ENCODE measurements around the gene DYNC1I1.

DNA sequence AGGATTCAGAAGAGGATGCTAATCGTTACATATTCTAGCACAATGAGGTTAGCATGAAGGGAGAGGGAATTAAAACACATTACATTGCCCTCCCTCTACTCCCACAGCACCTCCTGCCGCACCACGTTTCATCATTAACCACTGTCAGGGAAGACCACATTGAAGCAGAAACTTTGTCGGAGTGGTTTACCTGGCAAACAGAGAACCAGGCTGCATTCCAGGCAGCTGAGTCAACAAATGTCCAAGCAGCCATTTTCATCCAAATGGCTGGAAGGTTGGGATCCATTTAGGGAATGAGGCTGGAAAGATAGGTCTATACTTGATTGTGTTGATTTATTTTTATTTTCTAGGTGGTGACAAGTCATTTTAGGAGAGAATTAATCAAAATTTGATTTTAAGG, 273.6 kb downstream of the DYNC1I1 start:
- TF ChIP-seq POLR2AphosphoS5 (IDR thresholded peaks at IDR 0.05; ENCODE audit: low read depth, low read length) = no peak
- TF ChIP-seq, protein P1, sequence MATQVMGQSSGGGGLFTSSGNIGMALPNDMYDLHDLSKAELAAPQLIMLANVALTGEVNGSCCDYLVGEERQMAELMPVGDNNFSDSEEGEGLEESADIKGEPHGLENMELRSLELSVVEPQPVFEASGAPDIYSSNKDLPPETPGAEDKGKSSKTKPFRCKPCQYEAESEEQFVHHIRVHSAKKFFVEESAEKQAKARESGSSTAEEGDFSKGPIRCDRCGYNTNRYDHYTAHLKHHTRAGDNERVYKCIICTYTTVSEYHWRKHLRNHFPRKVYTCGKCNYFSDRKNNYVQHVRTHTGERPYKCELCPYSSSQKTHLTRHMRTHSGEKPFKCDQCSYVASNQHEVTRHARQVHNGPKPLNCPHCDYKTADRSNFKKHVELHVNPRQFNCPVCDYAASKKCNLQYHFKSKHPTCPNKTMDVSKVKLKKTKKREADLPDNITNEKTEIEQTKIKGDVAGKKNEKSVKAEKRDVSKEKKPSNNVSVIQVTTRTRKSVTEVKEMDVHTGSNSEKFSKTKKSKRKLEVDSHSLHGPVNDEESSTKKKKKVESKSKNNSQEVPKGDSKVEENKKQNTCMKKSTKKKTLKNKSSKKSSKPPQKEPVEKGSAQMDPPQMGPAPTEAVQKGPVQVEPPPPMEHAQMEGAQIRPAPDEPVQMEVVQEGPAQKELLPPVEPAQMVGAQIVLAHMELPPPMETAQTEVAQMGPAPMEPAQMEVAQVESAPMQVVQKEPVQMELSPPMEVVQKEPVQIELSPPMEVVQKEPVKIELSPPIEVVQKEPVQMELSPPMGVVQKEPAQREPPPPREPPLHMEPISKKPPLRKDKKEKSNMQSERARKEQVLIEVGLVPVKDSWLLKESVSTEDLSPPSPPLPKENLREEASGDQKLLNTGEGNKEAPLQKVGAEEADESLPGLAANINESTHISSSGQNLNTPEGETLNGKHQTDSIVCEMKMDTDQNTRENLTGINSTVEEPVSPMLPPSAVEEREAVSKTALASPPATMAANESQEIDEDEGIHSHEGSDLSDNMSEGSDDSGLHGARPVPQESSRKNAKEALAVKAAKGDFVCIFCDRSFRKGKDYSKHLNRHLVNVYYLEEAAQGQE (IDR thresholded peaks at IDR 0.05; ENCODE audit: insufficient read depth in 1 of 2, low read depth in 2 of 2, low read length in 2 of 2) = no peak
- no peak for TF ChIP-seq SIN3A (IDR thresholded peaks at IDR 0.05; ENCODE audit: borderline replicate concordance, insufficient read depth, low read length)
- TF ChIP-seq TAF1 (IDR thresholded peaks at IDR 0.05; ENCODE audit: borderline replicate concordance, insufficient read depth, low read length) = no peak
